ENCODE results near the gene TMEM154. TPM values are rescaled to one million over a fixed set of nuclear protein-coding genes. Genes with fewer than 3 reads are reported as not detected.

The TMEM154 gene
- total and polyA plus RNA-seq, 11 donors: 0.27 to 8.0 (median 1.6) TPM

DNA sequence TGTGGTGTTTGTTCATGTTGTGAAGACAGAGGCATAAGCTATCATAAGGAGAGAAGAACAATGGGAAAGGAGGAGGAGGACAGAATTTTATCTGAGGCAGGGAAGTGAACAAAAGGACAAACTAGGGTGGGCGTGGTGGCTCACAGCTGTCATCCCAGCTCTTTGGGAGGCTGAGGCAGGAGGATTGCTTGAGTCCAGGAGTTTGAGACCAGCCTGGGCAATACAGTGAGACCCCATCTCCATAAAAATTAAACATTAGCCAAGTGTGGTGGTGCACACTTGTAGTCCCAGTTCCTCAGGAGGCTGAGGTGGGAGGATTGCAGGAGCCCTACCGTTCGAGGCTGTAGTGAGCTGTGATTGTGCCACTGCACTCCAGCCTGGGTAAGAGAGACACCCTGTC, 49.9 kb downstream of the TMEM154 start:
- ATAC-seq: no peak
- TF ChIP-seq, protein P1, sequence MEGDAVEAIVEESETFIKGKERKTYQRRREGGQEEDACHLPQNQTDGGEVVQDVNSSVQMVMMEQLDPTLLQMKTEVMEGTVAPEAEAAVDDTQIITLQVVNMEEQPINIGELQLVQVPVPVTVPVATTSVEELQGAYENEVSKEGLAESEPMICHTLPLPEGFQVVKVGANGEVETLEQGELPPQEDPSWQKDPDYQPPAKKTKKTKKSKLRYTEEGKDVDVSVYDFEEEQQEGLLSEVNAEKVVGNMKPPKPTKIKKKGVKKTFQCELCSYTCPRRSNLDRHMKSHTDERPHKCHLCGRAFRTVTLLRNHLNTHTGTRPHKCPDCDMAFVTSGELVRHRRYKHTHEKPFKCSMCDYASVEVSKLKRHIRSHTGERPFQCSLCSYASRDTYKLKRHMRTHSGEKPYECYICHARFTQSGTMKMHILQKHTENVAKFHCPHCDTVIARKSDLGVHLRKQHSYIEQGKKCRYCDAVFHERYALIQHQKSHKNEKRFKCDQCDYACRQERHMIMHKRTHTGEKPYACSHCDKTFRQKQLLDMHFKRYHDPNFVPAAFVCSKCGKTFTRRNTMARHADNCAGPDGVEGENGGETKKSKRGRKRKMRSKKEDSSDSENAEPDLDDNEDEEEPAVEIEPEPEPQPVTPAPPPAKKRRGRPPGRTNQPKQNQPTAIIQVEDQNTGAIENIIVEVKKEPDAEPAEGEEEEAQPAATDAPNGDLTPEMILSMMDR (IDR thresholded peaks at IDR 0.05): no peak
- no peak for TF ChIP-seq POLR2A (IDR thresholded peaks at IDR 0.05)
- peaks cover 0 to 13% (median 0%) of the 10 kb centered on the region in 9 donors for H3K36me3 ChIP-seq
- 85 to 96% (median 92%) methylated on average over 3 of the region's 3 CpGs for WGBS, 4 donors
- H3K27me3 ChIP-seq: no peaks in the 10 kb centered on the region
- intact Hi-C loops (cut with DNase I): loop anchor here in 1 of 10 donors (10.0 kb wide), 1 partner anchor 85 kb away; no protein-coding TSS in a partner anchor
- H3K4me1 ChIP-seq: no peaks in the 10 kb centered on the region
- H3K27ac ChIP-seq: no peak overlapping the region
- no peaks in the 10 kb centered on the region for H3K9me3 ChIP-seq
- no peak overlapping the region for H3K4me3 ChIP-seq
- no peak for DNase-seq

DNA sequence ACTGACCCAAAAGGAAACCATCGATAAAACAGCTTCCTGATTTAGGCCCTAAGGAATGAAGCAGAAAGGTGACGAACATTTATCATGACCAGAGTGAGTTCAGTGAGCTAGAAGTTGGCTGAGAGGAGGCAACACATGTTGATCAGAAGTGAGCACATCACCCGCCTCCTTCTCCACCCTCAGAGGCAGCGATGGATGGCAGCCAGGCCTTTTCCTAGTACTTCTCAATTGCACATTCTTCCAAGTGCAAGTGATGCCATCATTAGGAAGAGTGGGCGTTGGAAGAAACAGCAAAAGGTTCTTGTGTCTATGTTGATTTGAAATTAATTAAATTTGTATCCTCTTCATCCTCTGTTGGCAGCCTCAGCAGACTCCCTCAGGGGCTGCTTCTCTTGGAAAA, 51.7 kb downstream of the TMEM154 start:
- 67 to 81% (median 76%) methylated on average over 5 of the region's 5 CpGs for WGBS, 4 donors
- no peaks in the 10 kb centered on the region for H3K4me1 ChIP-seq
- intact Hi-C loops (cut with DNase I): no loop called here
- no peak overlapping the region for H3K4me3 ChIP-seq
- peaks cover 0 to 13% (median 0%) of the 10 kb centered on the region in 9 donors for H3K36me3 ChIP-seq
- ATAC-seq: peak in 1 of 4 donors; percentile 65
- no peak overlapping the region for H3K27ac ChIP-seq
- H3K27me3 ChIP-seq: no peaks in the 10 kb centered on the region
- no peak for TF ChIP-seq POLR2A (IDR thresholded peaks at IDR 0.05)
- TF ChIP-seq, protein P1 (IDR thresholded peaks at IDR 0.05): no peak
- H3K9me3 ChIP-seq: no peaks in the 10 kb centered on the region
- peak in 3 of 5 donors; percentile 45 to 56 (median 46) for DNase-seq

DNA sequence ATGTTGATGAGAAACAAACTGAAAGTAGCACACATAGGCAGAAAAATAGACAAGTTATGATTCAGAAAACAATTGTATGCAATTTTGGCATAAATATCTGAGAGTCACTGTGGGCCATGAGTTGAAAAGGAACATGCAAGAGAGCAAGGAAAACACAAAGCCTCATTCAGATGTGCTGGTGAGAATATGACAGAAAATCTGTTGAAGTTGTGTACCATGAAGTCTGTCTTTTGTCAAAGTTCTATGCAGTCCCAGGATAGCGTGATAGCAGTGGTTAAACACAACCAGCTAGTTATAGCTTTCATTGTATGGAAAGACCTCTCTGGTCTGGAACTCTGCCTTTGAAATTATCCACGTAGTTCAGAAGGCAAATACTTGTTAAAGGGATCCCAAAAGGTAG, 53.0 kb downstream of the TMEM154 start:
- WGBS, 4 donors: 72 to 86% (median 82%) methylated on average over 2 of the region's 2 CpGs

DNA sequence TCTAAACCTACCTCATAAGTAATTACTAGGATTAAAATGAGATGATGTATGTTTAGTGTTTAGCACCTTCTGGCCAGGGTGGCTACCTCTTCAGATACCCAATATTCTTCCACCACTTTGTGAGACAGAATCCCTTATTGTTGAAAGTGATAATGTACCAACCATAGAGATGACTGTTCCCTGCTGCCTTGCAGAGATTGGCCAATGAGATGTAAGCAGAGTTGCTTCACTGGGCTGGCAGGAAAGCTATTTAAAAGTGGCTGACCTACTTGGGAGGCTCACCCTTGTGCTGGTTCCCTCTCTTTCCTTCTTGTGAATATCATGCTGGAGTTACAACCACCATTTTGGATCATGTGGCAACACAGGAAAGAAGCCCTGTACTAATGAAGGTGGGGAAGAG, 58.9 kb downstream of the TMEM154 start:
- Histone ChIP-seq H3K36me3 (no peaks in the 10 kb centered on the region), H3K27me3 (peaks cover 0 to 13% (median 0%) of the 10 kb centered on the region in 9 donors), H3K27ac (no peak overlapping the region), H3K9me3 (no peaks in the 10 kb centered on the region), H3K4me1 (no peaks in the 10 kb centered on the region), H3K4me3 (no peak overlapping the region)
- ATAC-seq (no peak), DNase-seq (no peak)
- TF ChIP-seq, protein P1 (IDR thresholded peaks at IDR 0.05): no peak
- TF ChIP-seq POLR2A (IDR thresholded peaks at IDR 0.05): no peak
- intact Hi-C loops (cut with DNase I): no loop called here

More for the DNA sequence above, 53.0 kb downstream of the TMEM154 start:
- Histone ChIP-seq H3K9me3 (no peaks in the 10 kb centered on the region), H3K27ac (no peak overlapping the region), H3K4me1 (no peaks in the 10 kb centered on the region), H3K36me3 (peaks cover 0 to 13% (median 0%) of the 10 kb centered on the region in 9 donors), H3K27me3 (no peaks in the 10 kb centered on the region), H3K4me3 (no peak overlapping the region)
- intact Hi-C loops (cut with DNase I): no loop called here
- TF ChIP-seq POLR2A (IDR thresholded peaks at IDR 0.05): no peak
- TF ChIP-seq, protein P1 (IDR thresholded peaks at IDR 0.05): no peak
- DNase-seq (no peak), ATAC-seq (no peak)
